Fibroblast of lung (primary cell): ENCODE data around the gene ZFR2.

Experiments used
- CTCF ChIP-seq, 2 donors: IDR thresholded peaks in 1 of 2; conservative IDR thresholded peaks in 1 of 2; 1 replicate in 1 of 2; 2 replicates in 1 of 2; pipeline ENCODE4 v1.5.1; 2011 to 2012; ENCODE audit warnings: low read length in 2 of 2, control low read depth in 1 of 2, inconsistent platforms in 1 of 2, low read depth in 1 of 2, mild to moderate bottlenecking in 1 of 2
- EZH2 ChIP-seq: IDR thresholded peaks from 2 replicates; pipeline ENCODE4 v1.5.1; 2012; ENCODE audit warnings: low read length, control low read depth, mild to moderate bottlenecking; ENCODE audit errors: missing control alignments

- no peak for TF ChIP-seq CTCF (conservative IDR thresholded peaks at IDR 0.05 in 1 of 2, IDR thresholded peaks at IDR 0.05 in 1 of 2; ENCODE audit: low read depth in 1 of 2, low read length in 2 of 2)
- no peak for TF ChIP-seq EZH2
Measured at GRCh38 chr19:3819989-3820388, 48.8 kb downstream of the ZFR2 start.
